ENCODE data around the gene LAMTOR2.

Gene LAMTOR2

GRCh38 chr1:156077430-156077760 lies 22.8 kb downstream of the LAMTOR2 start:
- Histone ChIP-seq H3K9me3 (ENCODE audit: control insufficient read depth, insufficient read depth, low read depth, low read length) (no peaks in the 10 kb centered on the region), H3K9ac (ENCODE audit: low read length) (peak overlapping the region; percentile 72), H3K27ac (ENCODE audit: low read depth, low read length) (peak overlapping the region; percentile 66; the same call in 1 of the 2 replicates), H3K4me3 (ENCODE audit: low read depth, low read length) (peak overlapping the region; percentile 44), H3K4me1 (ENCODE audit: control insufficient read depth, insufficient read depth, low read length) (peaks cover 66% of the 10 kb centered on the region), H3K36me3 (ENCODE audit: control insufficient read depth, insufficient read depth, low read length) (peaks cover 20% of the 10 kb centered on the region), H3K27me3 (ENCODE audit: control insufficient read depth, insufficient read depth, low read length) (no peaks in the 10 kb centered on the region)

- Histone ChIP-seq H3K27ac (ENCODE audit: low read depth, low read length) (no peak overlapping the region), H3K4me3 (ENCODE audit: low read depth, low read length) (peak overlapping the region; percentile 22), H3K27me3 (ENCODE audit: control insufficient read depth, insufficient read depth, low read length) (no peaks in the 10 kb centered on the region), H3K9me3 (ENCODE audit: control insufficient read depth, insufficient read depth, low read depth, low read length) (no peaks in the 10 kb centered on the region), H3K4me1 (ENCODE audit: control insufficient read depth, insufficient read depth, low read length) (peaks cover 56% of the 10 kb centered on the region), H3K9ac (ENCODE audit: low read length) (no peak overlapping the region), H3K36me3 (ENCODE audit: control insufficient read depth, insufficient read depth, low read length) (peaks cover 16% of the 10 kb centered on the region)
Observed at GRCh38 chr1:156078728-156079127, 24.1 kb downstream of the LAMTOR2 start.

DNA sequence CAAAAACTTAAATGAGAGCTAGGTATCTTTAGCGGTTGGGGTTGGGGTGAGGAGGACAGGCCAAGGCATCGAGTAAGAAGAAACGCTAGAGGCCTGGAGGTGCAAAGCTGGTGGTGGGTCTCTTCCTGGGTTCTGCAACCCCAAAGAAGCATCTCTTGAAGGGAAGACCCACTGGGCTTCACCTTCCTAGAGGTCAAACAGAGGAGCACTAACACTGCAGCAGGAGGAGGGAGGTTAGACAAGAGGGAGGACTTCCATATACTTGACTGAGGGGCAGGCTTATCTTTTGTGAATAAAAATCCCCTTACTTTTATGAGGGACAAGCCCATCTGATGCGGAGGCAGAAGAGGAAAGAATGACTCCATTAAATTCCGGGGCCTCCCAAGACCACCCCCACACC lies 25.2 kb downstream of the LAMTOR2 start:
- Histone ChIP-seq H3K27me3 (ENCODE audit: control insufficient read depth, insufficient read depth, low read length) (no peaks in the 10 kb centered on the region), H3K36me3 (ENCODE audit: control insufficient read depth, insufficient read depth, low read length) (peaks cover 16% of the 10 kb centered on the region), H3K9ac (ENCODE audit: low read length) (peak overlapping the region; percentile 47), H3K4me1 (ENCODE audit: control insufficient read depth, insufficient read depth, low read length) (peaks cover 56% of the 10 kb centered on the region), H3K27ac (ENCODE audit: low read depth, low read length) (no peak overlapping the region), H3K9me3 (ENCODE audit: control insufficient read depth, insufficient read depth, low read depth, low read length) (no peaks in the 10 kb centered on the region), H3K4me3 (ENCODE audit: low read depth, low read length) (peak overlapping the region; percentile 81)

- Histone ChIP-seq H3K27ac (ENCODE audit: low read depth, low read length) (peak overlapping the region; percentile 74; the same call in 1 of the 2 replicates), H3K9ac (ENCODE audit: low read length) (peak overlapping the region; percentile 94), H3K36me3 (ENCODE audit: control insufficient read depth, insufficient read depth, low read length) (peaks cover 16% of the 10 kb centered on the region), H3K4me1 (ENCODE audit: control insufficient read depth, insufficient read depth, low read length) (peaks cover 56% of the 10 kb centered on the region), H3K4me3 (ENCODE audit: low read depth, low read length) (peak overlapping the region; percentile 81), H3K9me3 (ENCODE audit: control insufficient read depth, insufficient read depth, low read depth, low read length) (no peaks in the 10 kb centered on the region), H3K27me3 (ENCODE audit: control insufficient read depth, insufficient read depth, low read length) (no peaks in the 10 kb centered on the region)
Observed at GRCh38 chr1:156080241-156080862, 25.8 kb downstream of the LAMTOR2 start.

DNA sequence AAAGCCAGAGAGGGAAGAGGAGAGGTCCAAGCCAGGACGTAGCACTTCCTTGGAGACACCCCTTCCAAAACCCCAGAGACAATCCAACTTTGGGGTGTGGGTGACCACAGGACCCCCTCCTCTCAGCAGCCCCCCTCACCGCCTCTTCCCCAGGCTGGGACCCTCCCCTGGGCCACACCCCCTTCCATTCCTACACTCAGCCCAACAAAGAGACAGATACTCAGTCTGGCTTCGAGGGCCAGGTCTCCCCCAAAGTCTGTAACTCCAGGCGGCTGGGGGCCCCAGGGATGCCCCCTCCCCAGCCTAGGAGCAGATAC lies 26.2 kb downstream of the LAMTOR2 start:
- peak overlapping the region; percentile 81 for H3K4me3 ChIP-seq (ENCODE audit: low read depth, low read length)
- H3K9ac ChIP-seq (ENCODE audit: low read length) = peak overlapping the region; percentile 94
- peak overlapping the region; percentile 74; the same call in 1 of the 2 replicates for H3K27ac ChIP-seq (ENCODE audit: low read depth, low read length)
- H3K4me1 ChIP-seq (ENCODE audit: control insufficient read depth, insufficient read depth, low read length) = peaks cover 52% of the 10 kb centered on the region
- H3K36me3 ChIP-seq (ENCODE audit: control insufficient read depth, insufficient read depth, low read length) = peaks cover 16% of the 10 kb centered on the region
- H3K9me3 ChIP-seq (ENCODE audit: control insufficient read depth, insufficient read depth, low read depth, low read length) = no peaks in the 10 kb centered on the region
- H3K27me3 ChIP-seq (ENCODE audit: control insufficient read depth, insufficient read depth, low read length) = no peaks in the 10 kb centered on the region

- Histone ChIP-seq H3K27me3 (ENCODE audit: control insufficient read depth, insufficient read depth, low read length) (no peaks in the 10 kb centered on the region), H3K4me1 (ENCODE audit: control insufficient read depth, insufficient read depth, low read length) (peaks cover 51% of the 10 kb centered on the region), H3K27ac (ENCODE audit: low read depth, low read length) (peak overlapping the region; percentile 74; the same call in 1 of the 2 replicates), H3K9me3 (ENCODE audit: control insufficient read depth, insufficient read depth, low read depth, low read length) (no peaks in the 10 kb centered on the region), H3K36me3 (ENCODE audit: control insufficient read depth, insufficient read depth, low read length) (peaks cover 11% of the 10 kb centered on the region), H3K4me3 (ENCODE audit: low read depth, low read length) (peak overlapping the region; percentile 81), H3K9ac (ENCODE audit: low read length) (peak overlapping the region; percentile 94)
Observed at GRCh38 chr1:156081180-156081916, 26.8 kb downstream of the LAMTOR2 start.

DNA sequence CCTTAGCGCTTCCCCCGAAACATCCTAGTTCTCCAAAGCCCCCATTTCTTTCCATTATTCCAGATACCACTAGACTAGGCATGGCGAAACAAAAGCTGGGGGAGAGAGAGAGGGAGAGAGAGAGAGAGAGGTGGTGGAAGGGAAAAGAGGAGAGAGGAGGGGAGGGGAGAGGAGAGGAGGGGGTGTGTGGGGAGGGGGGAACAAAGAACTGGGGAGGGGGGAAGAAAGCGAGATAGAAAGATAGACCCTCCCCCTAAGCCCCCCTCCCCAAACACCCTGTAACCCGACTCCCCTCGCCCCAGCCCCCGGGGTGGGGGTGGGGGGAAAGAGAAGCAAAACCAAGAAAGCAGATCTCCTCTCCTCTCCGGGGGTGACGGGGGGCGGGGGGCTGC lies 27.3 kb downstream of the LAMTOR2 start:
- Histone ChIP-seq H3K4me3 (ENCODE audit: low read depth, low read length) (peak overlapping the region; percentile 81), H3K36me3 (ENCODE audit: control insufficient read depth, insufficient read depth, low read length) (peaks cover 8% of the 10 kb centered on the region), H3K27me3 (ENCODE audit: control insufficient read depth, insufficient read depth, low read length) (no peaks in the 10 kb centered on the region), H3K27ac (ENCODE audit: low read depth, low read length) (peak overlapping the region; percentile 84), H3K9me3 (ENCODE audit: control insufficient read depth, insufficient read depth, low read depth, low read length) (no peaks in the 10 kb centered on the region), H3K4me1 (ENCODE audit: control insufficient read depth, insufficient read depth, low read length) (peaks cover 48% of the 10 kb centered on the region), H3K9ac (ENCODE audit: low read length) (peak overlapping the region; percentile 88)

GRCh38 chr1:156082309-156083091 lies 27.9 kb downstream of the LAMTOR2 start, which contains the start of gene MEX3A:
MEX3A (minus strand) TSS chr1:156082465; CDS start chr1:156081998, 467 bp downstream.
- peak within 1 kb of the TSS; percentile 81 for H3K4me3 ChIP-seq (ENCODE audit: low read depth, low read length)
- peaks cover 2% of the 10 kb centered on the region; the same call in 1 of the 2 replicates for H3K36me3 ChIP-seq (ENCODE audit: control insufficient read depth, insufficient read depth, low read length)
- H3K9ac ChIP-seq (ENCODE audit: low read length) = peak within 1 kb of the TSS; percentile 94
- peak within 1 kb of the TSS; percentile 84 for H3K27ac ChIP-seq (ENCODE audit: low read depth, low read length)
- peaks cover 42% of the 10 kb centered on the region for H3K4me1 ChIP-seq (ENCODE audit: control insufficient read depth, insufficient read depth, low read length)
- H3K27me3 ChIP-seq (ENCODE audit: control insufficient read depth, insufficient read depth, low read length) = no peaks in the 10 kb centered on the region
- H3K9me3 ChIP-seq (ENCODE audit: control insufficient read depth, insufficient read depth, low read depth, low read length) = no peaks in the 10 kb centered on the region

GRCh38 chr1:156083800-156084790 lies 29.5 kb downstream of the LAMTOR2 start:
- H3K27ac ChIP-seq (ENCODE audit: low read depth, low read length) = no peak overlapping the region
- peak overlapping the region; percentile 79 for H3K9ac ChIP-seq (ENCODE audit: low read length)
- no peaks in the 10 kb centered on the region for H3K27me3 ChIP-seq (ENCODE audit: control insufficient read depth, insufficient read depth, low read length)
- H3K4me3 ChIP-seq (ENCODE audit: low read depth, low read length) = peak overlapping the region; percentile 81
- H3K9me3 ChIP-seq (ENCODE audit: control insufficient read depth, insufficient read depth, low read depth, low read length) = no peaks in the 10 kb centered on the region
- peaks cover 27% of the 10 kb centered on the region for H3K4me1 ChIP-seq (ENCODE audit: control insufficient read depth, insufficient read depth, low read length)
- no peaks in the 10 kb centered on the region for H3K36me3 ChIP-seq (ENCODE audit: control insufficient read depth, insufficient read depth, low read length)

DNA sequence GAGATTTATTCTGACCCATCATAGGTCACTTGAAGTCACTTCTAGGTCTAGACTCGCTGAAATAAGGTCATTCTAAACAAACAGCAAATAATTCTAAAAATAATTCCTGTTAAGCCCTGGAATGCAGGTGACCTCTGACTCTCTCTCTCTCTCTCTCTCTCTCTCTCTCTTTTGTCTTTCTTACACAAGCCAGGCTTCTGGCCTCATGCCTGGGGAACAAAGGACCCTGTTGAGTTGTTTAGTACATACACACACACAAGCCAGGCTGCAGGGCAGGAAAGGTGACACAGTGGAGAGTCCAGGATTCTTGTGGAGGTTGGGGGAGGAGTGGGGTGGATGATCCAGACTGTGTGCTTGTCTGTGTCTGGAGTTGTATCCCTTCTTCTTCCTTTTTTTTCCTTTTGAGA lies 31.7 kb downstream of the LAMTOR2 start:
- H3K4me1 ChIP-seq (ENCODE audit: control insufficient read depth, insufficient read depth, low read length) = peaks cover 28% of the 10 kb centered on the region
- H3K36me3 ChIP-seq (ENCODE audit: control insufficient read depth, insufficient read depth, low read length) = no peaks in the 10 kb centered on the region
- no peaks in the 10 kb centered on the region for H3K27me3 ChIP-seq (ENCODE audit: control insufficient read depth, insufficient read depth, low read length)
- no peak overlapping the region for H3K4me3 ChIP-seq (ENCODE audit: low read depth, low read length)
- H3K9me3 ChIP-seq (ENCODE audit: control insufficient read depth, insufficient read depth, low read depth, low read length) = no peaks in the 10 kb centered on the region
- H3K27ac ChIP-seq (ENCODE audit: low read depth, low read length) = no peak overlapping the region
- no peak overlapping the region for H3K9ac ChIP-seq (ENCODE audit: low read length)

Data from HUES6 (cell line).